Measurements from ENCODE around the gene ECHS1. TPM values are rescaled to one million over a fixed set of nuclear protein-coding genes. Genes with fewer than 3 reads are reported as not detected.

The ECHS1 gene
- total RNA-seq, 2 experiments from 2014 or later: 50.7 to 51.4 TPM

- Mint-ChIP-seq H3K9me3 (no peaks in the 10 kb centered on the region), H3K4me3 (no peak overlapping the region), H3K27ac (no peak overlapping the region), H3K27me3 (no peaks in the 10 kb centered on the region), H3K36me3 (ENCODE audit: low read depth) (peaks cover 14% of the 10 kb centered on the region), H3K4me1 (ENCODE audit: low read depth) (peaks cover 14% of the 10 kb centered on the region)
- POLR2A ChIA-PET: interaction anchor here (0.8 to 1.8 kb wide), 2 partner anchors 12 to 30 kb away, joined by 3 to 8 read pairs; partner anchors contain the start of gene ECHS1
- no peak for DNase-seq
- no peak for TF ChIP-seq CTCF (IDR thresholded peaks at IDR 0.05)
- intact Hi-C loops (cut with micrococcal nuclease): no loop called here
- CTCF ChIA-PET: interaction anchor here (1.1 to 3.7 kb wide), 2 partner anchors 30 to 45 kb away, joined by 3 to 25 read pairs; no protein-coding TSS in a partner anchor
- no peak for ATAC-seq
These were observed 13.1 kb downstream of the ECHS1 start for GRCh38 chr10:133359972-133360610.

- intact Hi-C loops (cut with micrococcal nuclease): no loop called here
- TF ChIP-seq CTCF (IDR thresholded peaks at IDR 0.05): no peak
- H3K4me3 Mint-ChIP-seq: no peak overlapping the region
- ChIA-PET CTCF (no interaction called here), POLR2A (no interaction called here)
- ATAC-seq (no peak), DNase-seq (peak; percentile 33)
- no peak overlapping the region for H3K27ac Mint-ChIP-seq
- peaks cover 14% of the 10 kb centered on the region for H3K36me3 Mint-ChIP-seq (ENCODE audit: low read depth)
- peaks cover 14% of the 10 kb centered on the region for H3K4me1 Mint-ChIP-seq (ENCODE audit: low read depth)
- H3K27me3 Mint-ChIP-seq: no peaks in the 10 kb centered on the region
- no peaks in the 10 kb centered on the region for H3K9me3 Mint-ChIP-seq
These were observed 13.6 kb downstream of the ECHS1 start for GRCh38 chr10:133359554-133359971.

- no peak overlapping the region for H3K4me3 Mint-ChIP-seq
- POLR2A ChIA-PET: interaction anchor here (2.6 kb wide), 1 partner anchor 12 kb away, joined by 5 read pairs; no protein-coding TSS in a partner anchor
- no peak for DNase-seq
- no peaks in the 10 kb centered on the region for H3K27me3 Mint-ChIP-seq
- H3K4me1 Mint-ChIP-seq (ENCODE audit: low read depth): peaks cover 14% of the 10 kb centered on the region
- ATAC-seq: no peak
- intact Hi-C loops (cut with micrococcal nuclease): no loop called here
- no peak overlapping the region for H3K27ac Mint-ChIP-seq
- H3K9me3 Mint-ChIP-seq: no peaks in the 10 kb centered on the region
- CTCF ChIA-PET: interaction anchor here (2.6 kb wide), 1 partner anchor 29 kb away, joined by 11 read pairs; no protein-coding TSS in a partner anchor
- TF ChIP-seq CTCF (IDR thresholded peaks at IDR 0.05): no peak
- H3K36me3 Mint-ChIP-seq (ENCODE audit: low read depth): peaks cover 14% of the 10 kb centered on the region
These were observed 14.2 kb downstream of the ECHS1 start for GRCh38 chr10:133358925-133359310.

GRCh38 chr10:133358162-133358924, 14.8 kb downstream of the ECHS1 start:
- no peaks in the 10 kb centered on the region for H3K27me3 Mint-ChIP-seq
- H3K4me3 Mint-ChIP-seq: no peak overlapping the region
- CTCF ChIA-PET: interaction anchor here (1.0 to 2.6 kb wide), 2 partner anchors 29 to 32 kb away, joined by 3 to 11 read pairs; no protein-coding TSS in a partner anchor
- no peak for TF ChIP-seq CTCF (IDR thresholded peaks at IDR 0.05)
- no peak overlapping the region for H3K27ac Mint-ChIP-seq
- intact Hi-C loops (cut with micrococcal nuclease): no loop called here
- H3K36me3 Mint-ChIP-seq (ENCODE audit: low read depth): peaks cover 14% of the 10 kb centered on the region
- ATAC-seq (no peak), DNase-seq (no peak)
- POLR2A ChIA-PET: interaction anchor here (0.7 to 3.7 kb wide), 6 partner anchors 10 to 911 kb away, joined by 3 to 20 read pairs (median 4); partner anchors contain the start of gene PRAP1
- peaks cover 14% of the 10 kb centered on the region for H3K4me1 Mint-ChIP-seq (ENCODE audit: low read depth)
- no peaks in the 10 kb centered on the region for H3K9me3 Mint-ChIP-seq

Data from activated CD8-positive, alpha-beta T cell treated with anti-CD3 and anti-CD28 coated beads for 36 hours (primary cell).